Measurements from ENCODE around the gene TMEM178B. TPM values are rescaled to one million over a fixed set of nuclear protein-coding genes. Genes with fewer than 3 reads are reported as not detected.
A peak's percentile ranks its signal among the peaks of the same experiment; 100 is the strongest.

The TMEM178B gene
- total RNA-seq, 1 donor from 2014 or later, result 35.9 TPM

- peaks cover 43% of the 10 kb centered on the region for H3K4me1 ChIP-seq
- TF ChIP-seq, protein P1, sequence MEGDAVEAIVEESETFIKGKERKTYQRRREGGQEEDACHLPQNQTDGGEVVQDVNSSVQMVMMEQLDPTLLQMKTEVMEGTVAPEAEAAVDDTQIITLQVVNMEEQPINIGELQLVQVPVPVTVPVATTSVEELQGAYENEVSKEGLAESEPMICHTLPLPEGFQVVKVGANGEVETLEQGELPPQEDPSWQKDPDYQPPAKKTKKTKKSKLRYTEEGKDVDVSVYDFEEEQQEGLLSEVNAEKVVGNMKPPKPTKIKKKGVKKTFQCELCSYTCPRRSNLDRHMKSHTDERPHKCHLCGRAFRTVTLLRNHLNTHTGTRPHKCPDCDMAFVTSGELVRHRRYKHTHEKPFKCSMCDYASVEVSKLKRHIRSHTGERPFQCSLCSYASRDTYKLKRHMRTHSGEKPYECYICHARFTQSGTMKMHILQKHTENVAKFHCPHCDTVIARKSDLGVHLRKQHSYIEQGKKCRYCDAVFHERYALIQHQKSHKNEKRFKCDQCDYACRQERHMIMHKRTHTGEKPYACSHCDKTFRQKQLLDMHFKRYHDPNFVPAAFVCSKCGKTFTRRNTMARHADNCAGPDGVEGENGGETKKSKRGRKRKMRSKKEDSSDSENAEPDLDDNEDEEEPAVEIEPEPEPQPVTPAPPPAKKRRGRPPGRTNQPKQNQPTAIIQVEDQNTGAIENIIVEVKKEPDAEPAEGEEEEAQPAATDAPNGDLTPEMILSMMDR (IDR thresholded peaks at IDR 0.05; ENCODE audit: borderline replicate concordance), result no peak
- no peaks in the 10 kb centered on the region for H3K27me3 ChIP-seq (ENCODE audit: low read depth)
- intact Hi-C loops (cut with micrococcal nuclease), result no loop called here
- no peak for DNase-seq
- no peak overlapping the region for H3K27ac ChIP-seq (replicated peaks)
- no peaks in the 10 kb centered on the region for H3K36me3 ChIP-seq
- H3K4me3 ChIP-seq, result no peak overlapping the region
- H3K9me3 ChIP-seq (replicated peaks), result no peaks in the 10 kb centered on the region
Measured at GRCh38 chr7:141418066-141418465, 344.2 kb downstream of the TMEM178B start.

GRCh38 chr7:141421306-141421705 lies 347.4 kb downstream of the TMEM178B start:
- Histone ChIP-seq H3K4me1 (peaks cover 28% of the 10 kb centered on the region), H3K36me3 (no peaks in the 10 kb centered on the region), H3K4me3 (no peak overlapping the region), H3K9me3 (replicated peaks) (peaks cover under 1% of the 10 kb centered on the region), H3K27ac (replicated peaks) (no peak overlapping the region), H3K27me3 (ENCODE audit: low read depth) (no peaks in the 10 kb centered on the region)
- TF ChIP-seq, protein P1 (IDR thresholded peaks at IDR 0.05; ENCODE audit: borderline replicate concordance), result no peak
- intact Hi-C loops (cut with micrococcal nuclease), result no loop called here
- DNase-seq, result no peak

DNA sequence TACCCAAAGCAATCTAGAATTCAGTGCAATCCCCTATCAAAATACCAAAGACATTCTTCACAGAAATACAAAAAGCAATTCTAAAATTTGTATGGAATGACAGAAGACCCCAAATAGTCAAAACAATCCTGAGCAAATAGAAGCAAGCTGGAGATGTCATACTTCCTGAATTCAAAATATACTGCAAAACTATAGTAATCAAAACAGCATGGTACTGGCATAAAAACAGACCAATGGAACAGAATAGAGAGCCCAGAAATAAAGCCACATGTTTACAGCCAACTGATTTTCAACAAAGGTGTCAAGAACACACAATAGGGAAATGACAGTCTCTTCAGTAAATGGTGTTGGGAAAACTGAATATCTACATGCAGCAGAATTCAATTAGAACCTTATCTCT lies 353.3 kb downstream of the TMEM178B start:
- intact Hi-C loops (cut with micrococcal nuclease), result no loop called here
- TF ChIP-seq, protein P1 (IDR thresholded peaks at IDR 0.05; ENCODE audit: borderline replicate concordance), result no peak
- H3K4me1 ChIP-seq, result peaks cover 20% of the 10 kb centered on the region
- no peaks in the 10 kb centered on the region for H3K27me3 ChIP-seq (ENCODE audit: low read depth)
- H3K36me3 ChIP-seq, result no peaks in the 10 kb centered on the region
- no peak for DNase-seq
- no peak overlapping the region for H3K27ac ChIP-seq (replicated peaks)
- H3K9me3 ChIP-seq (replicated peaks), result peaks cover 15% of the 10 kb centered on the region
- no peak overlapping the region for H3K4me3 ChIP-seq

DNA sequence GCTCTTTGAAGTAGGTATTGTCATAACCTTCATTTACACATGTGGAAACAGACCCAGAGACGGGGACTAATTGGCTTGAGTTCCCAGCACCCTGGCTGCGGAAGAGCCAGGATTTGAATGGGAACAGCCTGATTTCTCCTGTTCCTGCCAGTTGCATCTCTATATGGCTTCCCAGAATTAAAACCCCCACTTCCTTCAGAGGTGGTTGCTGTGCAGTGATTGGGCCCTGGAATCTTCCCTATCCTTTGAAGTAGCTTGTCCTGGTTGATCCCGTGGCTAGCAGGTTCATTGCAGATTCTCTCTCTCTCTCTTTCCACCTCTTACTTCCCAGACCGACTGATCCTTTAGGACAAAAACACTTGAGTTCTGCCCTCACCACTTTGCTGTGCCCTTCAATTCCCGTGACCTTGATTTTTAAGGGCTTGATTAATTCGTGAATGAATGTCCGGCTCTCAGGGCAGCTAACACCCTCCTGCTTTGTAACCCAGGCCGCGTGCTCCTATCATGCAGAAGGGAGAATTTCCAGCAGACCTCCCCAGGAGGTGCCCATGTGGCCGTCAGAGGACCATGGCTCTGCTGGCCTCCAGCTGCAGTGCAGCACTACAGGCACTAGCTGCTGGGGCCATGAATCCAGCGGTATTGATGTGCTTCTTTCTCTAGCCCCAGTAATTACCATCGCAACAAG lies 356.7 kb downstream of the TMEM178B start:
- H3K36me3 ChIP-seq, result no peaks in the 10 kb centered on the region
- peaks cover 27% of the 10 kb centered on the region for H3K4me1 ChIP-seq
- peaks cover 15% of the 10 kb centered on the region for H3K9me3 ChIP-seq (replicated peaks)
- H3K27me3 ChIP-seq (ENCODE audit: low read depth), result no peaks in the 10 kb centered on the region
- DNase-seq, result no peak
- TF ChIP-seq, protein P1 (IDR thresholded peaks at IDR 0.05; ENCODE audit: borderline replicate concordance), result no peak
- intact Hi-C loops (cut with micrococcal nuclease), result no loop called here
- peak overlapping the region; percentile 56 for H3K27ac ChIP-seq (replicated peaks)
- no peak overlapping the region for H3K4me3 ChIP-seq

DNA sequence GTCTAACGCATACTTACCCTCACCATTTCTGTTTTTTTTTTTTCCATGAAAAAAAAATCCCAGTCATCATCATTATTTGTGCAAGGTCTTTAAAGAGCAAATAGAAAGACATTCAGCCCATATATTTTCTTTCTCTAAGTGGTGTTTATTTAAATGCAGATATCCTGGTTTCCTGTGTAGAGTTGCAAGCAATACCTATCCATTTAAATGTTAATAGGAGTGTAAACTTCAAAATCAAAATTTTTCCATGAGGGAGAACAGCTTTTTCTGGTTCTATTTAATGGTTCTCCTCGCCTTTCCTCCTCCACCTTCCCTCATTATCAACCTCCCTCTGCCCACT lies 357.2 kb downstream of the TMEM178B start:
- peaks cover 15% of the 10 kb centered on the region for H3K9me3 ChIP-seq (replicated peaks)
- no peak overlapping the region for H3K4me3 ChIP-seq
- TF ChIP-seq, protein P1 (IDR thresholded peaks at IDR 0.05; ENCODE audit: borderline replicate concordance), result no peak
- H3K27me3 ChIP-seq (ENCODE audit: low read depth), result no peaks in the 10 kb centered on the region
- H3K4me1 ChIP-seq, result peaks cover 32% of the 10 kb centered on the region
- intact Hi-C loops (cut with micrococcal nuclease), result no loop called here
- H3K27ac ChIP-seq (replicated peaks), result peak overlapping the region; percentile 56
- DNase-seq, result no peak
- no peaks in the 10 kb centered on the region for H3K36me3 ChIP-seq

All from left ventricle myocardium inferior (tissue), 1 donor.